SIG-M5 treated with dmso at 0.1 percent for 504 hours (cell line): Measurements from ENCODE around the gene C3orf49.
A peak's percentile ranks its signal among the peaks of the same experiment; 100 is the strongest.

ENCODE experiments used
- DNase-seq: peaks from one replicate; lab custom pipeline; 2025; ENCODE audit not compliant: unreplicated experiment; lab: John Stamatoyannopoulos, UW

The C3orf49 gene

GRCh38 chr3:63849175-63849574, 30.1 kb downstream of the C3orf49 start:
- DNase-seq = no peak

GRCh38 chr3:63851287-63851686, 32.2 kb downstream of the C3orf49 start:
- DNase-seq = no peak

- no peak for DNase-seq
Observed at GRCh38 chr3:63853106-63853505, 34.0 kb downstream of the C3orf49 start.

GRCh38 chr3:63855333-63855940, 36.3 kb downstream of the C3orf49 start:
- no peak for DNase-seq

GRCh38 chr3:63857311-63857710, 38.2 kb downstream of the C3orf49 start:
- DNase-seq = no peak

- no peak for DNase-seq
Observed at GRCh38 chr3:63860776-63861175, 41.7 kb downstream of the C3orf49 start.

- DNase-seq = no peak
Observed at GRCh38 chr3:63861306-63861705, 42.2 kb downstream of the C3orf49 start.

- DNase-seq = peak; percentile 48
Observed at GRCh38 chr3:63862804-63863149, 43.7 kb downstream of the C3orf49 start.

- peak; percentile 78 for DNase-seq
Observed at GRCh38 chr3:63863150-63864007, 44.3 kb downstream of the C3orf49 start, which contains the start of the genes ATXN7 and THOC7. ATXN7 (plus strand) TSS chr3:63863867; CDS start chr3:63912599, 48,732 bp downstream. THOC7 (minus strand) TSS chr3:63863805; CDS start chr3:63863790, 15 bp downstream.

- DNase-seq = peak; percentile 82
Observed at GRCh38 chr3:63864008-63864964, 45.2 kb downstream of the C3orf49 start.

GRCh38 chr3:63864965-63865327, 45.8 kb downstream of the C3orf49 start:
- no peak for DNase-seq

- no peak for DNase-seq
Observed at GRCh38 chr3:63867225-63867624, 48.1 kb downstream of the C3orf49 start.

GRCh38 chr3:63869940-63870614, 51.0 kb downstream of the C3orf49 start:
- DNase-seq = no peak

GRCh38 chr3:63870615-63871005, 51.5 kb downstream of the C3orf49 start:
- DNase-seq = no peak

GRCh38 chr3:63872135-63872924, 53.2 kb downstream of the C3orf49 start:
- peak; percentile 95 for DNase-seq

GRCh38 chr3:63874769-63875168, 55.7 kb downstream of the C3orf49 start:
- DNase-seq = no peak

GRCh38 chr3:63875510-63875909, 56.4 kb downstream of the C3orf49 start:
- no peak for DNase-seq

GRCh38 chr3:63876260-63876659, 57.2 kb downstream of the C3orf49 start:
- DNase-seq = no peak

- DNase-seq = no peak
Observed at GRCh38 chr3:63877737-63878393, 58.8 kb downstream of the C3orf49 start.
